ENCODE results near the gene MAGEB10.

Gene MAGEB10, protein sequence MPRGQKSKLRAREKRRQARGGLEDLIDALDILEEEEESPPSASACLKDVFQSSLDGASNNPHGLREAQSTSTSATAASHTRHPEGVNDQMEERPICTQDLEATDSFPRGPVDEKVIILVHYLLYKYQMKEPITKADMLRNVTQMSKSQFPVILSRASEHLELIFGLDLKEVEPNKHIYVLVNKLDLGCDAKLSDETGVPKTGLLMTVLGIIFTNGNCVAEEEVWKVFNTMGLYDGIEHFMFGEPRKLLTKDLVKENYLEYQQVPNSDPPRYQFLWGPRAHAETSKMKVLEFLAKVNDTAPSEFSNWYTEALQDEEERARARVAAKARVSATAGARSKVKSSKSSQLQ

GRCh38 chrX:27807690-27808089, at the start of gene MAGEB10:
Gene MAGEB10 (plus strand): TSS chrX:27807990. CDS start chrX:27821307, 13,317 bp downstream.
- Histone ChIP-seq H3K4me1 (no peaks in the 10 kb centered on the region), H3K9me3 (ENCODE audit: control insufficient read depth, low read length) (no peaks in the 10 kb centered on the region), H3K36me3 (ENCODE audit: control insufficient read depth, insufficient read depth, low read length) (no peaks in the 10 kb centered on the region), H3K4me3 (ENCODE audit: low read depth, low read length) (no peak within 1 kb of the TSS), H3K9ac (no peak within 1 kb of the TSS), H3K4me2 (ENCODE audit: low read length) (no peak within 1 kb of the TSS), H3K27ac (no peak within 1 kb of the TSS), H2AFZ (no peak within 1 kb of the TSS), H3K79me2 (no peaks in the 10 kb centered on the region), H3K27me3 (ENCODE audit: control insufficient read depth, insufficient read depth, low read length) (no peaks in the 10 kb centered on the region)
- TF ChIP-seq CTCF (IDR thresholded peaks at IDR 0.05) = no peak

GRCh38 chrX:27765718-27766117, 42.1 kb upstream of the MAGEB10 start:
- Histone ChIP-seq H3K4me1 (no peaks in the 10 kb centered on the region), H3K9me3 (ENCODE audit: control insufficient read depth, low read length) (no peaks in the 10 kb centered on the region), H3K9ac (no peak overlapping the region), H3K4me2 (ENCODE audit: low read length) (no peak overlapping the region), H3K36me3 (ENCODE audit: control insufficient read depth, insufficient read depth, low read length) (no peaks in the 10 kb centered on the region), H3K27me3 (ENCODE audit: control insufficient read depth, insufficient read depth, low read length) (no peaks in the 10 kb centered on the region), H3K27ac (no peak overlapping the region), H3K79me2 (no peaks in the 10 kb centered on the region), H2AFZ (no peak overlapping the region), H3K4me3 (ENCODE audit: low read depth, low read length) (no peak overlapping the region)
- no peak for TF ChIP-seq CTCF (IDR thresholded peaks at IDR 0.05)

DNA sequence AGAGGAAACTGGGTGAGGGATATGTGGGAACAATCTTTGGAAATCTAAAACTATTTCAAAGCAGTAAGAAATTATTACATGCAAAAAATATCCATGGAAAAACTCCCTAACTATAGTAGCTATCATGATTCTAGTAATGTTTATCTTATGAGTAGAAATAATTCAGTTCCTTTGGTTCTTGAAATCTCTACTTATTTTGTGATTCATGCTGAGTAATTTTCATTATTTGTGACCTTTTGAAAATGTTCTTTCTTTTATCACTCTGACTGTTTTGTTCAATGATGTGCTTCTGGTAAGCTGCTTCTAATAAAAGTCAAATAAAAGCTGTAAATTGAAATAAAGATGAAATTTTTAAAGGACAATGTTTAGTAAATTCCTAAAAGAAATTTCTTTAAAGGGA, 40.4 kb upstream of the MAGEB10 start:
- H3K4me1 ChIP-seq = no peaks in the 10 kb centered on the region
- no peak for TF ChIP-seq CTCF (IDR thresholded peaks at IDR 0.05)

DNA sequence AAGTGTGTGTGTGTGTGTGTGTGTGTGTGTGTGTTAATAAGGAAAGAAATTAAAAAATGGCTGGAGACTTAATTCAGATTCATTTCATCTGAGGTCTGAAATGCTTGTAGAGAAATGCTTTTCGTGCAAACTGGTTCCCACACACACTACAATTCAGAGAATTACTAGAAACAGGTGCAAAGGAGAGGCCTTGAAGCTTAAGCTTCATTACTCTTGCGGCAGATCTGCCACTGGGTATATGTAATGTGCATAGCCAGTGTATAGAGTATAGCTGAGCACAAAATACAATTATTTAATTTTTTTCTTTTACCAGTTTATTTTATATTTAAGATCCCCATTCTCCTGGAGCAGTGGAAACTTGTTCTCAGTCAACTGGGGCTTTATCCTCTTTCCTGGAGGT, 31.8 kb upstream of the MAGEB10 start:
- TF ChIP-seq CTCF (IDR thresholded peaks at IDR 0.05) = no peak
- Histone ChIP-seq H3K9ac (no peak overlapping the region), H3K27ac (no peak overlapping the region)

More for the DNA sequence above, 40.4 kb upstream of the MAGEB10 start:
- H3K4me2 ChIP-seq (ENCODE audit: low read length) = no peak overlapping the region
- no peaks in the 10 kb centered on the region for H3K27me3 ChIP-seq (ENCODE audit: control insufficient read depth, insufficient read depth, low read length)
- no peaks in the 10 kb centered on the region for H3K9me3 ChIP-seq (ENCODE audit: control insufficient read depth, low read length)
- no peak overlapping the region for H3K9ac ChIP-seq
- no peak overlapping the region for H3K27ac ChIP-seq
- H3K4me3 ChIP-seq (ENCODE audit: low read depth, low read length) = no peak overlapping the region
- H2AFZ ChIP-seq = no peak overlapping the region
- H3K79me2 ChIP-seq = no peaks in the 10 kb centered on the region
- H3K36me3 ChIP-seq (ENCODE audit: control insufficient read depth, insufficient read depth, low read length) = no peaks in the 10 kb centered on the region

More for the DNA sequence above, 31.8 kb upstream of the MAGEB10 start:
- Histone ChIP-seq H3K4me3 (ENCODE audit: low read depth, low read length) (no peak overlapping the region), H2AFZ (no peak overlapping the region), H3K9me3 (ENCODE audit: control insufficient read depth, low read length) (no peaks in the 10 kb centered on the region), H3K79me2 (no peaks in the 10 kb centered on the region), H3K27me3 (ENCODE audit: control insufficient read depth, insufficient read depth, low read length) (no peaks in the 10 kb centered on the region), H3K4me2 (ENCODE audit: low read length) (no peak overlapping the region), H3K4me1 (no peaks in the 10 kb centered on the region), H3K36me3 (ENCODE audit: control insufficient read depth, insufficient read depth, low read length) (no peaks in the 10 kb centered on the region)
